ENCODE data around the gene STAM.

The STAM gene

GRCh38 chr10:17734432-17735080 is 90.6 kb downstream of the STAM start:
- no peak for DNase-seq (ENCODE audit: low spot score in 2 of 2)
- H3K4me3 ChIP-seq: no peak overlapping the region
- no peaks in the 10 kb centered on the region for H3K36me3 ChIP-seq (replicated peaks)
- no peaks in the 10 kb centered on the region for H3K9me3 ChIP-seq
- no peaks in the 10 kb centered on the region for H3K4me1 ChIP-seq
- in situ Hi-C loops (cut with MboI; ENCODE audit: low sequenced_read_pairs): no loop called here
- no peaks in the 10 kb centered on the region for H3K27me3 ChIP-seq (ENCODE audit: low read depth)

GRCh38 chr10:17735166-17735941 is 91.4 kb downstream of the STAM start:
- no peak for DNase-seq (ENCODE audit: low spot score in 2 of 2)
- in situ Hi-C loops (cut with MboI; ENCODE audit: low sequenced_read_pairs): no loop called here
- Histone ChIP-seq H3K4me1 (no peaks in the 10 kb centered on the region), H3K27me3 (ENCODE audit: low read depth) (no peaks in the 10 kb centered on the region), H3K36me3 (replicated peaks) (no peaks in the 10 kb centered on the region), H3K4me3 (no peak overlapping the region), H3K9me3 (no peaks in the 10 kb centered on the region)

GRCh38 chr10:17736223-17736622 is 92.3 kb downstream of the STAM start:
- in situ Hi-C loops (cut with MboI; ENCODE audit: low sequenced_read_pairs): no loop called here
- no peaks in the 10 kb centered on the region for H3K27me3 ChIP-seq (ENCODE audit: low read depth)
- no peaks in the 10 kb centered on the region for H3K36me3 ChIP-seq (replicated peaks)
- no peak for DNase-seq (ENCODE audit: low spot score in 2 of 2)
- H3K4me1 ChIP-seq: no peaks in the 10 kb centered on the region
- H3K4me3 ChIP-seq: no peak overlapping the region
- H3K9me3 ChIP-seq: no peaks in the 10 kb centered on the region

- no peaks in the 10 kb centered on the region for H3K9me3 ChIP-seq
- no peaks in the 10 kb centered on the region for H3K27me3 ChIP-seq (ENCODE audit: low read depth)
- no peak overlapping the region for H3K4me3 ChIP-seq
- DNase-seq (ENCODE audit: low spot score in 2 of 2): peak in 1 of 2 experiments; percentile 41
- no peaks in the 10 kb centered on the region for H3K4me1 ChIP-seq
- H3K36me3 ChIP-seq (replicated peaks): no peaks in the 10 kb centered on the region
- in situ Hi-C loops (cut with MboI; ENCODE audit: low sequenced_read_pairs): no loop called here
Observed at GRCh38 chr10:17737027-17737965, 93.3 kb downstream of the STAM start.

- Histone ChIP-seq H3K4me3 (no peak overlapping the region), H3K36me3 (replicated peaks) (no peaks in the 10 kb centered on the region), H3K4me1 (peaks cover 3% of the 10 kb centered on the region; the same call in 1 of the 2 replicates), H3K27me3 (ENCODE audit: low read depth) (no peaks in the 10 kb centered on the region), H3K9me3 (no peaks in the 10 kb centered on the region)
- in situ Hi-C loops (cut with MboI; ENCODE audit: low sequenced_read_pairs): loop anchor here (5.0 kb wide), 1 partner anchor 128 kb away; no protein-coding TSS in a partner anchor
- no peak for DNase-seq (ENCODE audit: low spot score in 2 of 2)
Observed at GRCh38 chr10:17740668-17741067, 96.7 kb downstream of the STAM start.

GRCh38 chr10:17742918-17743317 is 99.0 kb downstream of the STAM start:
- in situ Hi-C loops (cut with MboI; ENCODE audit: low sequenced_read_pairs): loop anchor here (5.0 kb wide), 1 partner anchor 131 kb away; no protein-coding TSS in a partner anchor
- H3K36me3 ChIP-seq (replicated peaks): no peaks in the 10 kb centered on the region
- peak; percentile 39 to 88 for DNase-seq (ENCODE audit: low spot score in 2 of 2)

GRCh38 chr10:17743437-17743836 is 99.5 kb downstream of the STAM start:
- in situ Hi-C loops (cut with MboI; ENCODE audit: low sequenced_read_pairs): loop anchor here (5.0 kb wide), 1 partner anchor 131 kb away; no protein-coding TSS in a partner anchor
- H3K4me3 ChIP-seq: no peak overlapping the region
- H3K4me1 ChIP-seq: peaks cover 3% of the 10 kb centered on the region; the same call in 1 of the 2 replicates
- H3K36me3 ChIP-seq (replicated peaks): no peaks in the 10 kb centered on the region
- no peaks in the 10 kb centered on the region for H3K27me3 ChIP-seq (ENCODE audit: low read depth)
- no peak for DNase-seq (ENCODE audit: low spot score in 2 of 2)
- H3K9me3 ChIP-seq: no peaks in the 10 kb centered on the region

More at GRCh38 chr10:17742918-17743317, 99.0 kb downstream of the STAM start:
- peaks cover 3% of the 10 kb centered on the region; the same call in 1 of the 2 replicates for H3K4me1 ChIP-seq
- no peak overlapping the region for H3K4me3 ChIP-seq
- H3K27me3 ChIP-seq (ENCODE audit: low read depth): no peaks in the 10 kb centered on the region
- no peaks in the 10 kb centered on the region for H3K9me3 ChIP-seq

GRCh38 chr10:17744341-17744861 is 100.5 kb downstream of the STAM start:
- Histone ChIP-seq H3K4me3 (no peak overlapping the region), H3K9me3 (no peaks in the 10 kb centered on the region), H3K4me1 (peaks cover 3% of the 10 kb centered on the region; the same call in 1 of the 2 replicates), H3K27me3 (ENCODE audit: low read depth) (no peaks in the 10 kb centered on the region), H3K36me3 (replicated peaks) (no peaks in the 10 kb centered on the region)
- in situ Hi-C loops (cut with MboI; ENCODE audit: low sequenced_read_pairs): loop anchor here (5.0 kb wide), 1 partner anchor 132 kb away; no protein-coding TSS in a partner anchor
- DNase-seq (ENCODE audit: low spot score in 2 of 2): no peak

GRCh38 chr10:17747883-17748550 is 104.1 kb downstream of the STAM start:
- Histone ChIP-seq H3K9me3 (no peaks in the 10 kb centered on the region), H3K4me3 (no peak overlapping the region), H3K27me3 (ENCODE audit: low read depth) (no peaks in the 10 kb centered on the region), H3K36me3 (replicated peaks) (no peaks in the 10 kb centered on the region), H3K4me1 (peaks cover 3% of the 10 kb centered on the region; the same call in 1 of the 2 replicates)
- DNase-seq (ENCODE audit: low spot score in 2 of 2): no peak
- in situ Hi-C loops (cut with MboI; ENCODE audit: low sequenced_read_pairs): no loop called here

GRCh38 chr10:17749890-17750289 is 105.9 kb downstream of the STAM start:
- no peaks in the 10 kb centered on the region for H3K4me1 ChIP-seq
- no peaks in the 10 kb centered on the region for H3K27me3 ChIP-seq (ENCODE audit: low read depth)
- in situ Hi-C loops (cut with MboI; ENCODE audit: low sequenced_read_pairs): no loop called here
- no peak for DNase-seq (ENCODE audit: low spot score in 2 of 2)
- H3K9me3 ChIP-seq: no peaks in the 10 kb centered on the region
- H3K4me3 ChIP-seq: no peak overlapping the region
- no peaks in the 10 kb centered on the region for H3K36me3 ChIP-seq (replicated peaks)

- Histone ChIP-seq H3K27me3 (ENCODE audit: low read depth) (no peaks in the 10 kb centered on the region), H3K4me1 (no peaks in the 10 kb centered on the region), H3K4me3 (no peak within 1 kb of the TSS), H3K36me3 (replicated peaks) (no peaks in the 10 kb centered on the region), H3K9me3 (no peaks in the 10 kb centered on the region)
- in situ Hi-C loops (cut with MboI; ENCODE audit: low sequenced_read_pairs): no loop called here
- DNase-seq (ENCODE audit: low spot score in 2 of 2): no peak
Observed at GRCh38 chr10:17751781-17752445, 108.0 kb downstream of the STAM start, which contains the start of gene TMEM236. TSS of gene TMEM236 (plus strand) at chr10:17752201. CDS start at chr10:17752296, 95 bp downstream.

GRCh38 chr10:17756557-17757217 is 112.7 kb downstream of the STAM start:
- Histone ChIP-seq H3K27me3 (ENCODE audit: low read depth) (no peaks in the 10 kb centered on the region), H3K4me1 (no peaks in the 10 kb centered on the region), H3K4me3 (no peak overlapping the region), H3K9me3 (no peaks in the 10 kb centered on the region), H3K36me3 (replicated peaks) (no peaks in the 10 kb centered on the region)
- in situ Hi-C loops (cut with MboI; ENCODE audit: low sequenced_read_pairs): no loop called here
- DNase-seq (ENCODE audit: low spot score in 2 of 2): no peak
